ENCODE results near the gene THEM5.
"Not testable (repeated sequence)": the region's sequence is repeated elsewhere in the genome, so short reads cannot be mapped to it uniquely, and the experiment has no call there.

THEM5 gene

GRCh38 chr1:151882466-151882865 is 29.0 kb upstream of the THEM5 start:
- no peak for TF ChIP-seq TAF1 (IDR thresholded peaks at IDR 0.05; ENCODE audit: borderline replicate concordance, low read depth, low read length)
- no peak for TF ChIP-seq POLR2AphosphoS5 (IDR thresholded peaks at IDR 0.05; ENCODE audit: low read depth, low read length)
- no peak for TF ChIP-seq POLR2A (IDR thresholded peaks at IDR 0.05; ENCODE audit: low read depth, low read length)
- no peak for FAIRE-seq
- no peak for DNase-seq (ENCODE audit: insufficient read length)

GRCh38 chr1:151881479-151881878 is 28.0 kb upstream of the THEM5 start:
- FAIRE-seq: no peak
- TF ChIP-seq TAF1 (IDR thresholded peaks at IDR 0.05; ENCODE audit: borderline replicate concordance, low read depth, low read length) (no peak), POLR2AphosphoS5 (IDR thresholded peaks at IDR 0.05; ENCODE audit: low read depth, low read length) (no peak), POLR2A (IDR thresholded peaks at IDR 0.05; ENCODE audit: low read depth, low read length) (no peak)
- no peak for DNase-seq (ENCODE audit: insufficient read length)

GRCh38 chr1:151875419-151876097 is 22.0 kb upstream of the THEM5 start:
- FAIRE-seq (no peak), DNase-seq (ENCODE audit: insufficient read length) (no peak)
- no peak for TF ChIP-seq POLR2A (IDR thresholded peaks at IDR 0.05; ENCODE audit: low read depth, low read length)
- no peak for TF ChIP-seq TAF1 (IDR thresholded peaks at IDR 0.05; ENCODE audit: borderline replicate concordance, low read depth, low read length)
- TF ChIP-seq POLR2AphosphoS5 (IDR thresholded peaks at IDR 0.05; ENCODE audit: low read depth, low read length): no peak

- not testable (repeated sequence) for FAIRE-seq
Measured at GRCh38 chr1:151872776-151873175, 19.3 kb upstream of the THEM5 start.

GRCh38 chr1:151871284-151872030 is 17.9 kb upstream of the THEM5 start:
- no peak for TF ChIP-seq POLR2AphosphoS5 (IDR thresholded peaks at IDR 0.05; ENCODE audit: low read depth, low read length)
- DNase-seq (ENCODE audit: insufficient read length) (no peak), FAIRE-seq (no peak)

More at GRCh38 chr1:151872776-151873175, 19.3 kb upstream of the THEM5 start:
- DNase-seq (ENCODE audit: insufficient read length): not testable (repeated sequence)

GRCh38 chr1:151868486-151868885 is 15.0 kb upstream of the THEM5 start:
- FAIRE-seq (no peak), DNase-seq (ENCODE audit: insufficient read length) (no peak)
- TF ChIP-seq POLR2A (IDR thresholded peaks at IDR 0.05; ENCODE audit: low read depth, low read length) (no peak), TAF1 (IDR thresholded peaks at IDR 0.05; ENCODE audit: borderline replicate concordance, low read depth, low read length) (no peak), POLR2AphosphoS5 (IDR thresholded peaks at IDR 0.05; ENCODE audit: low read depth, low read length) (no peak)

GRCh38 chr1:151867765-151868411 is 14.4 kb upstream of the THEM5 start:
- DNase-seq (ENCODE audit: insufficient read length): no peak
- no peak for TF ChIP-seq POLR2AphosphoS5 (IDR thresholded peaks at IDR 0.05; ENCODE audit: low read depth, low read length)
- no peak for FAIRE-seq

GRCh38 chr1:151867321-151867720 is 13.8 kb upstream of the THEM5 start:
- TF ChIP-seq POLR2A (IDR thresholded peaks at IDR 0.05; ENCODE audit: low read depth, low read length): no peak
- DNase-seq (ENCODE audit: insufficient read length): no peak
- no peak for FAIRE-seq

- FAIRE-seq (no peak), DNase-seq (ENCODE audit: insufficient read length) (no peak)
- TF ChIP-seq TAF1 (IDR thresholded peaks at IDR 0.05; ENCODE audit: borderline replicate concordance, low read depth, low read length) (no peak), POLR2AphosphoS5 (IDR thresholded peaks at IDR 0.05; ENCODE audit: low read depth, low read length) (no peak), POLR2A (IDR thresholded peaks at IDR 0.05; ENCODE audit: low read depth, low read length) (no peak)
Measured at GRCh38 chr1:151864411-151864810, 10.9 kb upstream of the THEM5 start.

- TF ChIP-seq POLR2A (IDR thresholded peaks at IDR 0.05; ENCODE audit: low read depth, low read length) (no peak), POLR2AphosphoS5 (IDR thresholded peaks at IDR 0.05; ENCODE audit: low read depth, low read length) (no peak), TAF1 (IDR thresholded peaks at IDR 0.05; ENCODE audit: borderline replicate concordance, low read depth, low read length) (no peak)
- FAIRE-seq (no peak), DNase-seq (ENCODE audit: insufficient read length) (no peak)
Measured at GRCh38 chr1:151862604-151863003, 9.1 kb upstream of the THEM5 start.

GRCh38 chr1:151860504-151861187 is 7.1 kb upstream of the THEM5 start:
- DNase-seq (ENCODE audit: insufficient read length) (no peak), FAIRE-seq (no peak)
- TF ChIP-seq POLR2A (IDR thresholded peaks at IDR 0.05; ENCODE audit: low read depth, low read length) (no peak), TAF1 (IDR thresholded peaks at IDR 0.05; ENCODE audit: borderline replicate concordance, low read depth, low read length) (no peak), POLR2AphosphoS5 (IDR thresholded peaks at IDR 0.05; ENCODE audit: low read depth, low read length) (no peak)

- DNase-seq (ENCODE audit: insufficient read length) (no peak), FAIRE-seq (no peak)
- no peak for TF ChIP-seq TAF1 (IDR thresholded peaks at IDR 0.05; ENCODE audit: borderline replicate concordance, low read depth, low read length)
- TF ChIP-seq POLR2AphosphoS5 (IDR thresholded peaks at IDR 0.05; ENCODE audit: low read depth, low read length): no peak
- no peak for TF ChIP-seq POLR2A (IDR thresholded peaks at IDR 0.05; ENCODE audit: low read depth, low read length)
Measured at GRCh38 chr1:151859891-151860293, 6.4 kb upstream of the THEM5 start.

Measured in GM12892 (cell line).